IPS-18c (cell line): ENCODE data around the gene SERTM1.
A peak's percentile ranks its signal among the peaks of the same experiment; 100 is the strongest.

Source experiments
- H3K4me3 ChIP-seq: 2 replicates; pipeline ENCODE4 v1.7.0; 2013; ENCODE audit warnings: low read depth, mild to moderate bottlenecking, low read length, moderate library complexity; ENCODE audit not compliant: insufficient read depth
- H3K9me3 ChIP-seq: one replicate; pipeline ENCODE4 v1.6.1; 2013; ENCODE audit warnings: mild to moderate bottlenecking, low read length, moderate library complexity; ENCODE audit not compliant: control insufficient read depth, insufficient read depth

SERTM1 gene

GRCh38 chr13:36673838-36674326 is at the start of gene SERTM1:
SERTM1 (plus strand) TSS chr13:36674020; CDS start chr13:36695079, 21,059 bp downstream.
- peak within 1 kb of the TSS; percentile 58 for H3K4me3 ChIP-seq
- H3K9me3 ChIP-seq = no peaks in the 10 kb centered on the region

- Histone ChIP-seq H3K9me3 (no peaks in the 10 kb centered on the region), H3K4me3 (no peak overlapping the region)
These were observed 45.3 kb upstream of the SERTM1 start for GRCh38 chr13:36628377-36629056.

DNA sequence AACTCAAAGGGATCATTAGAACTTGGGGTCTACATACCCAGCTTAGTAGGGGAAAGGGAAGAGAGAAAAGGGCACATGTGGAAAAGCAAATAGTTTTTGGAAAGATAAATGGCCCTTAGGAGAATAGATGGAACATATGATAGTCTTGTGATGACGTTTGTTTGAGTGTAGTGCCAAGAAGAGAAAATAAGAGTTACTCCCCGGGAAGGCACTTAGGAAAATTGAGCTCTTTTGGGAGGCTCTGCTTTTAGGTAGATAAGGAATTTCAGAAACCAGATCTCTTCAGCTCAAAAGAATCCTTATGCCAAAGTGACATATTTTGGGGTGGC is 44.8 kb upstream of the SERTM1 start:
- no peak overlapping the region for H3K4me3 ChIP-seq
- H3K9me3 ChIP-seq = no peaks in the 10 kb centered on the region

- Histone ChIP-seq H3K9me3 (no peaks in the 10 kb centered on the region), H3K4me3 (no peak overlapping the region)
These were observed 43.5 kb upstream of the SERTM1 start for GRCh38 chr13:36630181-36630803.

DNA sequence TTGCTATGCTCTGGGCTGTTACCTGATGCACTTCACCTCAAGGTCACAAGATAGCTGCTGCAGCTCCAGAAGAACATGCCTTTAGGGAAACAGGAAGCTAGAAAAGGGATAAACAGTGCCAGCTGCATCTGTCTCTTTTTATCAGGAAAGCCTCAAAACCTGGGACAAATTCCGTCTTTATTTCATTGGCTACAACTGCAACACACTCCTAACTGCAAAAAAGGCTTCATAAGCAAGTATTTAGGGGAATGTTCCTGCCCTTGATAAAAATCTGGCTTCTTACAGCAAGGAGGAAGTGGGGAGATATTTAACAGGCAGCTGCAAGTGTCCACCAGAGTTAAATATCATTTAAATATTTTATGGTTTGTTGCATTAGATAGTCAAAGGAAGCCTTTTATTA is 34.2 kb upstream of the SERTM1 start:
- Histone ChIP-seq H3K9me3 (no peaks in the 10 kb centered on the region), H3K4me3 (no peak overlapping the region)

DNA sequence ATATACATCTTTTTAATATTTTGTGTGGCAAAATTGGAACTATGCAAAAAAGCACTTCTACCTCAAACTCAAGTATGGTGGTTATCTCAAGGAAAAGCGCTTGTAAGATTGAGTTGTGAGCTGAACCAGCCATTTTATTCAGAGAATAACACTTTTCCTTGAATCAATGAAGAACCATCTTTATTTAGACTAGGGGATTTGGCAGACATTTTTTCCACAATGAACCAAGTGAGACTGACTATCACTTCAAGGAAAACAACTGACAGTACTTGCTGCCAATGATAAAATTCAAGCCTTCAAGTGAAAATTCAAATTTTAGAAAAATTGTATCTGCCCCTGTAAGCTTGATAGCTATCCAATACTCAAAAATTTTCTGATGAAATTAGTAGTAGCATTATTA is 23.2 kb upstream of the SERTM1 start:
- H3K4me3 ChIP-seq = no peak overlapping the region
- H3K9me3 ChIP-seq = no peaks in the 10 kb centered on the region

DNA sequence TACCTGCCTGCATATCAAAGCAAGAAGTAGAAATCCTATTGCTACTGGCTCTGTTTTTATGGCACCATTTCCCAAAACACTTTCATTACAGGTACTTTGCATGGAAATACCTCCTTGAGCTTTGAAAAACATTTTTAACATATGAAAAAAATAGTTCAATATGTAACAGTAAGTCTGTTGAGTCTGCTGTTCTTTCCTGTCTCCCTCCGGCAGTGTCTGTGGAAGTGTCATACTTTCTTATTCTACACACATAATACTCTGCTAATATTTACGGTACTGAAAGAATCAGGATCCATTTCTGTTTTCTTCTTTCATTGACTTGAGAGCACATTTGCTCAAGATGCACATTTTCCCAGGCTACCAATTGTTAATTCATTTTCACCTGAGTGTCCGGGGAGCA is 8.2 kb upstream of the SERTM1 start:
- Histone ChIP-seq H3K9me3 (no peaks in the 10 kb centered on the region), H3K4me3 (no peak overlapping the region)

DNA sequence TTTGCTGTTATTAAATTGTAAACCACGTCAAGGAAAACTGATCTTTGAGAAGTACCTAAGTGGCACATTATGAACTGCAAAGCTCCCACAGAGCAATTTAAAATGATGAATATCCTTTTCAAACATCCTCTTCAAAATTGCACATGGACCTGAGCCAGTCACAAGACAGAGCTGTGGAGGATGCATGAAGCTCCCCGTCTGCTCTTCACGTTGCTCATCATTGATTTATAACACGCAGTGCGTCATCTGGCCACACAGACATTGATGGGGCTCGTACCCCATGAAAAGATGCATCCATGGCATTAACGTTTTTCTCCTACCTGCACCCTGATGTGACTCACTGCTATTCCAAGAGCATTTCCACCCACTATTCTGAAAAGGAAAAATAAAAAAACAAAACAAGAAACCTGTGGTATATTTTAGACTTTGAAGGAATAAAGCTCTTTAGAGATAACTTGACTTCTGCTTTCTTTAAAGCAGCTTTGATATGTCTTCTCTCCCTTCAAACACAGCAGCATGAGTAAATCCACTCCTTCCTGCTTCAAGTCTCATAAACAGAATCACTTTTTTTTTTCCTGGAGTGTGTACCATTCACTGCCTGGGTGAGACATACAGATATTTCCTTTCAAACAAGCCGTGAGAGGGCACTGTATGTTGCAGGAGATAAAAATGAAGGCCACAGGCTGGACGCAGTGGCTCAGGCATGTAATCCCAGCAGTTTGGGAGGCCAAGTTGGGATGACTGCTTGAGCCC is 7.2 kb upstream of the SERTM1 start:
- no peaks in the 10 kb centered on the region for H3K9me3 ChIP-seq
- no peak overlapping the region for H3K4me3 ChIP-seq

GRCh38 chr13:36668316-36668715 is 5.5 kb upstream of the SERTM1 start:
- Histone ChIP-seq H3K9me3 (no peaks in the 10 kb centered on the region), H3K4me3 (no peak overlapping the region)

DNA sequence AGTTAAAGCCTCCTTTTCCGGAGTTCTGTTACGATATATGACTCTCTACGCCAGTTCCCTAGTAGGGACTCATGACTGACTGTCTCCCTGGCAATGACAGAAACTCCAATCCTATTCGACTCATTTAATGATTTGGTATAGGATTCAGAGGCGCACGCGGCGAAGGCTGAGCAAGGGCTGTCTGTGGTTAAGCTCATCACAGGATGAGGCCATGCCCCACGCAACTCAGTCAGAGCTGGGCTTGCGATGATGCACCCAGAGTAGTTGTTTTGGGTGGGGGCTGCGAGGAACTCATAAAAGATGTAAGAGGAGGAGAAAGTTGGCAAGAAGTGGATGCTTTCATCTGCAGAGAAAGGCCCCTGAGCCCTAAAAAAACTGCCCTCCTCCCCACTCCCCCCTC is 468 bp upstream of the SERTM1 start:
- Histone ChIP-seq H3K4me3 (peak overlapping the region; percentile 58), H3K9me3 (no peaks in the 10 kb centered on the region)

DNA sequence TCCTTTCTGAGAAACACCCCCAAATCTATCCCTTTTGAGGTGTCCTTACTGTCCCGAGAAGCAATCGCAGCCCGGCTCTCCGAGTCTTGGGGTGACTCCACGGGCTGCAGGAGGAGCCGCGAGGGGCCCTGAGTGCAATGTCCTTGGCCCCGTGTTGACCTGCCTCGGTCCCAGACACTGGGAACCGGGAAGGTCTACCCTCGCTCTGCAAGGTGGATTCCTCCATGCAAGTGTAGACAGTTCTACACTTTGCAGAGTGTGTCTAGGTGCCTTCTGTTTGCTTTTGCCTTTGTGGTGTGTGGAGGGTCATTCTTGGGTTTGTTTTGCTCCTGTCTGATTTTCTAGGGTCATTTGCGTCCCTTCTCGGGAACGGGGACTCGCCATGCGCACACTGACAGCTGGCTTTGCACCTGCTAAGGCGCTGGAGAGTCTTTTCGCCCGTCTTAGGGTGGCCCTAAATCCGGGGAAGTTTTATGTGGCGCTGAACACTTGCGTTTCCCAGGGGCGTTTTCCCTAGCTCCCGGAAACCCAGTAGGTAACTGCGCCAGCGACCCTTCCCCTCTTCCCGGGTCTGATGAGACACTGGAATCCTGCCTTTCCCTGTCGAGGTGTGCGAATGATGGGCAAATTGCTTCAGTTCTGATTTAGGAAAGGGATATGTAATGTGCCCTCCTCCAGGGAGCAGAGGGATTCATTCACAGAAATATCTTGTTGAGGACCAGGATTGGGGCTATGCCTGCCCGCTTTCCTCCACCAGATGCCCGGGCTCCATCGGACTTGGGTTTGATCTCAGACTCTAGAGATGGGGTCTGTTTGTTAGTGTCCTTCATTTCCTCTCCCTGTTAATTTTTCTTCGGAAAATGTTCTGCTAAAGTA is 755 bp downstream of the SERTM1 start:
- H3K9me3 ChIP-seq = no peaks in the 10 kb centered on the region
- peak overlapping the region; percentile 58 for H3K4me3 ChIP-seq

GRCh38 chr13:36675213-36675536 is 1.4 kb downstream of the SERTM1 start:
- Histone ChIP-seq H3K9me3 (no peaks in the 10 kb centered on the region), H3K4me3 (no peak overlapping the region)

GRCh38 chr13:36680913-36681312 is 7.1 kb downstream of the SERTM1 start:
- Histone ChIP-seq H3K9me3 (no peaks in the 10 kb centered on the region), H3K4me3 (no peak overlapping the region)

GRCh38 chr13:36681894-36682624 is 8.2 kb downstream of the SERTM1 start:
- H3K4me3 ChIP-seq = no peak overlapping the region
- no peaks in the 10 kb centered on the region for H3K9me3 ChIP-seq

DNA sequence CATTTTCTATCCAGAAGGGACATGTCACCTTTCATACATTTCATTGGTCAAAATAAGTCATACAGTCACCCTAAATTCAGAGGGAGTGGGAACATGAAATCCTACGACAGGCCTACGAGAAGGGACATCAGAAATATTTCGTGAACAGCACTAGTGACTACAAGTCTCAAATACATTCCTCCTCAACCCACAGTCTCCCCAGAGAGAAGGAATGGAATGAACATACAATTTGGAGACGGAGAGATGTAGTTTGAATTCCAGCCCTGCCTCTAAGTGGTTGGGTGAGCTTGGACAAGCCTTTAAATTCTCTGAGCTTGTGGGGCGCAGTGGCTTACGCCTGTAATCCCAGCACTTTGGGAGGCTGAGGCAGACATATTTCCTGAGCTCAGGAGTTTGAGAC is 9.9 kb downstream of the SERTM1 start:
- H3K4me3 ChIP-seq = no peak overlapping the region
- H3K9me3 ChIP-seq = no peaks in the 10 kb centered on the region

DNA sequence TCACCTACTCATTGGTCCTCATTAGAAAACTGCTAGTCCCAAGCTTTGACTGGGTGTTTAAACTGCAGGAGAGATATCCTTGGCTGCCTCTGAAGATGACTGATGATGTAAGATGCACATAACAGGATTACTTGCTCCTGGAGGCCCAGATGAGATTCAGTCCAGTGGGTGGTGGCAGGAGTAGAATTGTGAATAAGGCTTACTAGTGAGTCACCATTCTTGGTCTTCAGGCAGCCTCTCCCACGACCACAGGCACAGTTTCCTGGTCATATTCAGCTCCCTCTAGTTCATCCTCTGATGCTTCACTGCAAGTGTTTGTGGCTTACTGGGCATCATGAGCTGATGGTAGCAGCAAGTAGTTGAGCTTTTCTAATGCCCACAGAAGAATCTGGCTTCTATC is 12.1 kb downstream of the SERTM1 start:
- Histone ChIP-seq H3K4me3 (no peak overlapping the region), H3K9me3 (no peaks in the 10 kb centered on the region)

GRCh38 chr13:36696410-36697010 is 22.7 kb downstream of the SERTM1 start:
- Histone ChIP-seq H3K9me3 (no peaks in the 10 kb centered on the region), H3K4me3 (no peak overlapping the region)
